Body of pancreas (tissue), 4 donors: Measurements from ENCODE around the gene SERPINB8. TPM values are rescaled to one million over a fixed set of nuclear protein-coding genes. Genes with fewer than 3 reads are reported as not detected.

Source experiments
- ATAC-seq: fragments of 150-250 bp; one replicate; pipeline ENCODE4 v1.9.1; 2016
- DNase-seq, 4 donors: peaks; one replicate each; pipeline ENCODE4 v3.0.0-alpha.2; 2019
- H3K27ac ChIP-seq, 4 donors: fragments of 200-600 bp; sonication (generic); 1 replicate in 3 of 4; 2 replicates in 1 of 4; pipeline versions ENCODE4 v1.5.1 to v1.6.1; 2016 to 2019; ENCODE audit warnings: mild to moderate bottlenecking in 1 of 4, mixed read lengths in 1 of 4, moderate library complexity in 1 of 4
- H3K27me3 ChIP-seq, 2 donors: fragments of 200-600 bp; sonication (generic); one replicate each; pipeline ENCODE4 v1.6.0; 2016; ENCODE audit warnings: mild to moderate bottlenecking in 1 of 2
- H3K36me3 ChIP-seq, 2 donors: fragments of 200-600 bp; sonication (generic); replicated peaks in 1 of 2; 2 replicates each; pipeline ENCODE4 v1.5.1; 2016; ENCODE audit warnings: low read depth in 2 of 2; ENCODE audit not compliant: insufficient read depth in 1 of 2
- H3K4me1 ChIP-seq: fragments of 200-600 bp; sonication (generic); one replicate; pipeline ENCODE4 v1.6.0; 2016
- H3K4me3 ChIP-seq, 2 donors: fragments of 200-600 bp; sonication (generic); 1 replicate in 1 of 2; 2 replicates in 1 of 2; pipeline ENCODE4 v1.5.1; 2016 to 2019
- H3K9me3 ChIP-seq, 3 donors: fragments of 200-600 bp; sonication (generic); 1 replicate in 2 of 3; 2 replicates in 1 of 3; pipeline ENCODE4 v1.5.1; 2016
- CTCF ChIP-seq, 7 experiments: fragments of 450-650 bp in 4 of 7; fragments of 200-600 bp in 3 of 7; sonication (generic) in 3 of 7; IDR thresholded peaks; one replicate each; pipeline ENCODE4 v1.5.1; 2016 to 2019; ENCODE audit warnings: antibody characterized with exemption in 7 of 7
- POLR2A ChIP-seq, 3 donors: fragments of 450-650 bp; IDR thresholded peaks; one replicate each; pipeline ENCODE4 v1.6.1; 2016; ENCODE audit warnings: antibody characterized with exemption in 3 of 3, mild to moderate bottlenecking in 2 of 3
- WGBS, 2 donors: methylation state at CpG; one replicate each; pipeline ENCODE4 v1.1.5; 2017; 5-methylcytosine and 5-hydroxymethylcytosine counted together
- intact Hi-C: fragments of 100-400 bp; cut with DNase I; formaldehyde crosslinking; loops from one replicate; pipeline ENCODE4 v1.15.1; 2023
- total RNA-seq, 2 donors: library from RNA; depleted of rRNA; stranded (reverse); fragments of >200 nt; gene quantifications; one replicate each; pipeline ENCODE4 v1.1.0, GENCODE V29; 2016

Gene SERPINB8
- total RNA-seq, 2 donors from 2014 or later, result 2.9 to 13.5 TPM

- WGBS, 2 donors, result 90 to 92% methylated on average over 20 of the region's 20 CpGs
- H3K36me3 ChIP-seq, result no peaks in the 10 kb centered on the region
- intact Hi-C loops, result no loop called here
- H3K27me3 ChIP-seq, result no peaks in the 10 kb centered on the region
- no peak for DNase-seq
- TF ChIP-seq CTCF (IDR thresholded peaks at IDR 0.05) (no peak), POLR2A (IDR thresholded peaks at IDR 0.05) (no peak)
- H3K4me3 ChIP-seq, result no peak overlapping the region
- H3K27ac ChIP-seq, result no peak overlapping the region
- ATAC-seq, result no peak
- H3K4me1 ChIP-seq, result no peaks in the 10 kb centered on the region
- H3K9me3 ChIP-seq, result no peaks in the 10 kb centered on the region
Observed at GRCh38 chr18:64026350-64026749, 56.5 kb downstream of the SERPINB8 start.

- H3K27me3 ChIP-seq, result no peaks in the 10 kb centered on the region
- 79 to 80% methylated on average over 4 of the region's 4 CpGs for WGBS, 2 donors
- H3K36me3 ChIP-seq, result no peaks in the 10 kb centered on the region
- TF ChIP-seq CTCF (IDR thresholded peaks at IDR 0.05), result no peak
- no peak for TF ChIP-seq POLR2A (IDR thresholded peaks at IDR 0.05)
- no peaks in the 10 kb centered on the region for H3K4me1 ChIP-seq
- no peak for DNase-seq
- H3K9me3 ChIP-seq, result no peaks in the 10 kb centered on the region
- ATAC-seq, result no peak
- no peak overlapping the region for H3K4me3 ChIP-seq
- intact Hi-C loops, result no loop called here
- no peak overlapping the region for H3K27ac ChIP-seq
Observed at GRCh38 chr18:64027931-64028695, 58.2 kb downstream of the SERPINB8 start.

- DNase-seq (no peak), ATAC-seq (no peak)
- Histone ChIP-seq H3K9me3 (no peaks in the 10 kb centered on the region), H3K4me1 (no peaks in the 10 kb centered on the region), H3K36me3 (no peaks in the 10 kb centered on the region), H3K27me3 (no peaks in the 10 kb centered on the region), H3K4me3 (no peak overlapping the region), H3K27ac (no peak overlapping the region)
- WGBS, 2 donors, result 79 to 94% methylated on average over 1 of the region's 1 CpG
- TF ChIP-seq CTCF (IDR thresholded peaks at IDR 0.05) (no peak), POLR2A (IDR thresholded peaks at IDR 0.05) (no peak)
- intact Hi-C loops, result no loop called here
Observed at GRCh38 chr18:64029096-64029495, 59.2 kb downstream of the SERPINB8 start.

GRCh38 chr18:64031411-64031810 is 61.5 kb downstream of the SERPINB8 start:
- H3K36me3 ChIP-seq, result no peaks in the 10 kb centered on the region
- ATAC-seq, result no peak
- H3K4me1 ChIP-seq, result no peaks in the 10 kb centered on the region
- H3K9me3 ChIP-seq, result no peaks in the 10 kb centered on the region
- intact Hi-C loops, result no loop called here
- no peak for DNase-seq
- H3K4me3 ChIP-seq, result no peak overlapping the region
- TF ChIP-seq POLR2A (IDR thresholded peaks at IDR 0.05), result no peak
- no peak for TF ChIP-seq CTCF (IDR thresholded peaks at IDR 0.05)
- WGBS, 2 donors, result 65 to 72% methylated on average over 3 of the region's 3 CpGs
- H3K27me3 ChIP-seq, result no peaks in the 10 kb centered on the region
- H3K27ac ChIP-seq, result no peak overlapping the region

GRCh38 chr18:64032312-64032711 is 62.4 kb downstream of the SERPINB8 start:
- ATAC-seq (no peak), DNase-seq (no peak)
- no peak for TF ChIP-seq POLR2A (IDR thresholded peaks at IDR 0.05)
- no peak for TF ChIP-seq CTCF (IDR thresholded peaks at IDR 0.05)
- Histone ChIP-seq H3K27me3 (no peaks in the 10 kb centered on the region), H3K9me3 (no peaks in the 10 kb centered on the region), H3K4me3 (no peak overlapping the region), H3K27ac (no peak overlapping the region), H3K4me1 (peaks cover under 1% of the 10 kb centered on the region), H3K36me3 (no peaks in the 10 kb centered on the region)
- WGBS, 2 donors, result 66 to 88% methylated on average over 6 of the region's 6 CpGs
- intact Hi-C loops, result no loop called here
